ENCODE results near the gene NDUFV1. TPM values are rescaled to one million over a fixed set of nuclear protein-coding genes. Genes with fewer than 3 reads are reported as not detected.

NDUFV1 gene
- total RNA-seq, 4 donors from 2014 or later, result 154 to 249 (median 180) TPM

GRCh38 chr11:67564230-67564629 is 42.5 kb upstream of the NDUFV1 start:
- no peak overlapping the region for H3K4me3 ChIP-seq
- H3K27me3 ChIP-seq, result peaks cover 6% of the 10 kb centered on the region
- 84 to 100% methylated on average over 1 to 4 of the region's 4 CpGs for WGBS, 2 donors (ENCODE audit: low coverage in 1 of 2)
- peaks cover 0 to 18% (median 0%) of the 10 kb centered on the region in 3 donors for H3K4me1 ChIP-seq
- ATAC-seq, result no peak
- TF ChIP-seq POLR2AphosphoS5 (IDR thresholded peaks at IDR 0.05), result no peak
- TF ChIP-seq POLR2A (IDR thresholded peaks at IDR 0.05), result no peak
- no peak for TF ChIP-seq CTCF (IDR thresholded peaks at IDR 0.05)
- no peak for TF ChIP-seq EP300 (IDR thresholded peaks at IDR 0.05)
- no peaks in the 10 kb centered on the region for H3K9me3 ChIP-seq
- no peaks in the 10 kb centered on the region for H3K36me3 ChIP-seq
- no peak overlapping the region for H3K27ac ChIP-seq

- Histone ChIP-seq H3K27me3 (peaks cover 17% of the 10 kb centered on the region), H3K4me1 (peaks cover 0 to 4% (median 0%) of the 10 kb centered on the region in 3 donors), H3K27ac (no peak overlapping the region), H3K9me3 (no peaks in the 10 kb centered on the region), H3K4me3 (no peak overlapping the region), H3K36me3 (no peaks in the 10 kb centered on the region)
- TF ChIP-seq POLR2AphosphoS5 (IDR thresholded peaks at IDR 0.05) (no peak), CTCF (IDR thresholded peaks at IDR 0.05) (no peak), POLR2A (IDR thresholded peaks at IDR 0.05) (no peak), EP300 (IDR thresholded peaks at IDR 0.05) (no peak)
- ATAC-seq, result no peak
- 49 to 61% methylated on average over 5 to 6 of the region's 6 CpGs for WGBS, 2 donors (ENCODE audit: low coverage in 1 of 2)
Measured at GRCh38 chr11:67571443-67571842, 35.3 kb upstream of the NDUFV1 start.

- Histone ChIP-seq H3K4me1 (peaks cover 0 to 4% (median 0%) of the 10 kb centered on the region in 3 donors), H3K27me3 (peaks cover 26% of the 10 kb centered on the region), H3K36me3 (no peaks in the 10 kb centered on the region), H3K4me3 (no peak overlapping the region), H3K9me3 (no peaks in the 10 kb centered on the region), H3K27ac (no peak overlapping the region)
- TF ChIP-seq POLR2AphosphoS5 (IDR thresholded peaks at IDR 0.05) (no peak), CTCF (IDR thresholded peaks at IDR 0.05) (no peak), EP300 (IDR thresholded peaks at IDR 0.05) (no peak), POLR2A (IDR thresholded peaks at IDR 0.05) (no peak)
- WGBS, 2 donors (ENCODE audit: low coverage in 1 of 2), result 30 to 33% methylated on average over 1 to 4 of the region's 5 CpGs
- ATAC-seq, result no peak
Measured at GRCh38 chr11:67572305-67572704, 34.4 kb upstream of the NDUFV1 start.

- Histone ChIP-seq H3K27ac (no peak overlapping the region), H3K4me3 (no peak overlapping the region), H3K36me3 (no peaks in the 10 kb centered on the region), H3K4me1 (peaks cover 0 to 4% (median 0%) of the 10 kb centered on the region in 3 donors), H3K9me3 (no peaks in the 10 kb centered on the region), H3K27me3 (peaks cover 31% of the 10 kb centered on the region)
- TF ChIP-seq CTCF (IDR thresholded peaks at IDR 0.05), result peak in 3 of 4 experiments; percentile 62 to 80 (median 63)
- no peak for TF ChIP-seq POLR2A (IDR thresholded peaks at IDR 0.05)
- no peak for TF ChIP-seq POLR2AphosphoS5 (IDR thresholded peaks at IDR 0.05)
- TF ChIP-seq EP300 (IDR thresholded peaks at IDR 0.05), result no peak
- 60 to 70% methylated on average over 16 to 18 of the region's 21 CpGs for WGBS, 2 donors (ENCODE audit: low coverage in 1 of 2)
- ATAC-seq, result peak; percentile 51
Measured at GRCh38 chr11:67572747-67573419, 33.9 kb upstream of the NDUFV1 start.

- WGBS, 2 donors (ENCODE audit: low coverage in 1 of 2), result 0 to 42% methylated on average over 1 to 3 of the region's 3 CpGs
- Histone ChIP-seq H3K4me3 (no peak overlapping the region), H3K9me3 (no peaks in the 10 kb centered on the region), H3K36me3 (no peaks in the 10 kb centered on the region), H3K27ac (no peak overlapping the region), H3K27me3 (peaks cover 39% of the 10 kb centered on the region), H3K4me1 (peaks cover 0 to 4% (median 0%) of the 10 kb centered on the region in 3 donors)
- no peak for TF ChIP-seq EP300 (IDR thresholded peaks at IDR 0.05)
- TF ChIP-seq POLR2A (IDR thresholded peaks at IDR 0.05), result no peak
- no peak for TF ChIP-seq CTCF (IDR thresholded peaks at IDR 0.05)
- TF ChIP-seq POLR2AphosphoS5 (IDR thresholded peaks at IDR 0.05), result no peak
- ATAC-seq, result no peak
Measured at GRCh38 chr11:67574938-67575337, 31.8 kb upstream of the NDUFV1 start.

Data from gastroesophageal sphincter (tissue), 4 donors.